ENCODE data around the gene GPX4. TPM values are rescaled to one million over a fixed set of nuclear protein-coding genes. Genes with fewer than 3 reads are reported as not detected.
"Not testable (repeated sequence)": the region's sequence is repeated elsewhere in the genome, so short reads cannot be mapped to it uniquely, and the experiment has no call there.

GPX4 gene
- total RNA-seq, 1 experiment from 2014 or later: 620 TPM

DNA sequence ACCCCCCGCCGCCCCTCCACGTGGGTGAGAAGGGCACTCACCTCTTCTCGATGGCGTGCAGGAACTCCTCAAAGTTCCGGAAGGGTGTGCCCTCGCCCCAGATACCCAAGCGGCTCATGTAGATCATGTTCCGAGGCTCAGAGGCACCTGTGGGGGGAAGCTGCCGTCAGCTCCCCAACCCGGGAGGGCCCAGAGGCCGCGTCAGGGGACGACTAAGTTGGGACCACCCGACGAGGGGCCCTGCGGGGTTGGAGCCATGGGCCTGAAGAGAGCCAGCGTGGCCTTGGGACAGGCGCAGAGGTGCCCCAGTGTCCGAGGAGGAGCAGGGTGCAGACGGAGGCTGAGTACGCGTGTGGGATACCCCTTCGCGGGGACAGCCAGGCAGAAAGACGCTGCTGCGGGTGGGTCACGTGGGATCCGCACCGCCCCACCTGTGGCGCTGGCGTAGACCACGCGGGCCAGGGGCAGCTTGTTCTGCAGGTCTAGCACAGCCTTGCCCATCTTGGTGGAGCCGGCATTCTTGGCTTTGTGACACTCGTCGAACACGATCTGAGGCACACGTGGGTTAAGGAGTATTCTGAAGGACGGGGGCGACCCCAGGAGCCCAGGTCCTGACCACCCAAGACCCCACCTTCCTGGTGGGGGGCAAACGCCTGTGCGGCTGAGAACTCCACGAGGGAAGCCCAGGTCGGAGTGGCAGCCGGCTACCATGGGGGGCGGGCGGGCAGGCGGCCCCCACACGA lies 15.9 kb downstream of the GPX4 start:
- Histone ChIP-seq H3K4me3 (ENCODE audit: insufficient read depth, low read depth, low read length) (no peak overlapping the region), H3K27me3 (ENCODE audit: control insufficient read depth, insufficient read depth, low read length) (no peaks in the 10 kb centered on the region), H3K36me3 (replicated peaks; ENCODE audit: control insufficient read depth, insufficient read depth, low read length) (peaks cover 6% of the 10 kb centered on the region)
- no peak for DNase-seq

DNA sequence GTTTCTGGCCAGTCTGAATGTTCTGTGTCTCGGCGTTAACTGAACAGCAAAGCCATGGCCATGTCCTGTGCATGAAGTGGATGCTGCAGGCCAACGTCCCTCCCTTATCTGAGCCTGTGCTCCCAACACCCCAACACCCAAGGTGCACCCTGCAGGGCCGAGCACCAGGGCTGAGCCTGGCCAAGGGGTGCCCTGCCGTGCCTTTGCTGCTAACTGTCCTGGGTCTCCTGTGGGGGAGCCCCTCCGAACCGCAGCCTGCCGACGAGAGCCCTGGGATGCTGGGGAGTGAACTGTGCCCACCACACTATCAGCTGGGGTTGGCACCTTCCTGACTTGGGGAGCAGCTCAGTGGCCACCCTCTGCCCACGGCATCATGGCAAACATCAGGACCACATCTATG lies 17.6 kb downstream of the GPX4 start:
- DNase-seq: no peak
- Histone ChIP-seq H3K4me3 (ENCODE audit: insufficient read depth, low read depth, low read length) (no peak overlapping the region), H3K27me3 (ENCODE audit: control insufficient read depth, insufficient read depth, low read length) (no peaks in the 10 kb centered on the region), H3K36me3 (replicated peaks; ENCODE audit: control insufficient read depth, insufficient read depth, low read length) (peaks cover 6% of the 10 kb centered on the region)

DNA sequence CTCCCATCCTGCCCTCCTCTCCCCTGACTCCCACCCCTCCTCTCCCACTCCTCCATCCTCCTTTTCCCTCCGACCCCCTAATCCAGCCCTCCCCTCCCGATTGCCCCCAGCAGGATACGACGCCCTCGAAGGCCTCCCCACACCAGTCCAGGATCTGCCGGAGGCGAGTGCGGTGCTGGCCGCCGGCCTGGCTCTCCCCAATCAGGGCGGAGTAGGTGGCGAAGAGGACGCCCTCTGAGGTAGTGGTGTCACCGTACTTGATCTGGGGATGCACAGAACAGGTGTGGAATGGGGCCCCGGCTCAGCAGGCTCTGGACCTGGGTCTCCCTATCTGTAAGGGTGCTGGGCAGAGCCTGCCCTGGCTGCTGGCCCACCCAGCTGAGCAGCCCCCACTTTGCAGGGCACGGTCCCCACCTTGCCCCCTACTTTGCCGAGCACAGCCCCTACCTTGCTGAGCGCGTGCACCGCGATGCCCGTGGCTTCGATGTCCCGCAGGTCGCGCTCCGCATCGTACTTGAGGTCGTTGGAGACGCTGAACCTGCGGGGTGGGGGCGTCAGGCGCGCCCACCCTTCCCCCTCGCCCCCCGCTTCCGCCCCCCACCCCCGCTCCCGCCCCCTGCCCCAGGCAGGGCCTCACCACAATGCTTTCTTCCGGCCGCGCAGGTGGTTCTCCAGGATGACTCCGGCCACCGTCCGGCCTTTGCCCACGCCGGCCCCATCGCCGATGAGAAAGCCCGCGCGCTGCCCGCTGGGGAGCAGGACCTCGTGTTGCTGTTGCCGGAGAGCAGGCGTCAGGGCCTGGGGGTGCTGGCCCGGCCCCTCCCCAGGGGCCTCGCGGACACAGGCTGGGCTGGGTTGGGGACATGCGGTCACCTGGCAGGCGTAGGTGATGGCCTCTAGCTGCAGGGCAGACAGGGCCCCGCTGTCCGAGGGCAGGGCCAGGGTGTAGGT lies 18.5 kb downstream of the GPX4 start:
- peaks cover 6% of the 10 kb centered on the region for H3K36me3 ChIP-seq (replicated peaks; ENCODE audit: control insufficient read depth, insufficient read depth, low read length)
- H3K27me3 ChIP-seq (ENCODE audit: control insufficient read depth, insufficient read depth, low read length): no peaks in the 10 kb centered on the region
- H3K4me3 ChIP-seq (ENCODE audit: insufficient read depth, low read depth, low read length): no peak overlapping the region
- no peak for DNase-seq

DNA sequence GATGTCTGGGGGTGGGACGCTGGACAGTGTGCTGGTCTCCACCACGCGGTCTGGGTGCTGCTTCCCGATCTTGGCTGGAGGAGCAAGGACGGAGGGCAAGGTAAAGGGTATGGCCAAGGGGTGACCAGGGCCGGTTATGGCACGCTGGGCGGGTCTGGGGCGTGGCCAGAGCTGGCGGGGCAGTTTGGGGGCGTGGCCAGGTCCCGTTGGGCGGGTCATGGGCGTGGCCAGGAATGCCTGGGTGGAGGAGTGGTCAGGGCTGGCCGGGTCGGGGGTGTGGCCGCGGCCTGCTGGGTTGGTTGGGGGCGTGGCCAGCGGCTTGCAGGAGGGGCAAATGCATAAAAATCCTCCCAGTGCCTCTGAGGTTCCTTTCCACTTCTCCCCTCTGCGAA lies 19.2 kb downstream of the GPX4 start:
- H3K36me3 ChIP-seq (replicated peaks; ENCODE audit: control insufficient read depth, insufficient read depth, low read length): peaks cover 6% of the 10 kb centered on the region
- peak; percentile 100 for DNase-seq
- H3K4me3 ChIP-seq (ENCODE audit: insufficient read depth, low read depth, low read length): no peak overlapping the region
- no peaks in the 10 kb centered on the region for H3K27me3 ChIP-seq (ENCODE audit: control insufficient read depth, insufficient read depth, low read length)

DNA sequence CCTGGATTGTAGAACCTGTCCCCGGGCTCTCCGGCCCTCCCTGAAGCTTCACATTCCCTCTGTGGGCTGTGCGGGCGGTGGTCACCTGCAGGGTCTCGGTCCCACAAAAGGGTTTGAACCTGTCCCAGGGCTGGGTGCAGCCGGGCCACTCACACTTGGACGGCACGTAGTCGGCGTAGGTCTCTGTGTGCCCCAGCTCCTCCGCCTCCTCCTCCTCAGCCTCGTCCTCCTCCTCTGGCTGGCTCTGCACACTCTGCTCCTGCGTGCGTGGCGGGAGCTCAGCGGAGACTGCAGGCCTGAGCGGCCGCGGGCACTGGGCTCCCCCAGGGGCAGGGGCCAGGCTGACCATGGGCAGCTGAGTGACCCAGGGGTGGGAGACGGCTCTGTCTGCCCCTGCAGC lies 19.6 kb downstream of the GPX4 start:
- Histone ChIP-seq H3K36me3 (replicated peaks; ENCODE audit: control insufficient read depth, insufficient read depth, low read length) (peaks cover 6% of the 10 kb centered on the region), H3K4me3 (ENCODE audit: insufficient read depth, low read depth, low read length) (no peak overlapping the region), H3K27me3 (ENCODE audit: control insufficient read depth, insufficient read depth, low read length) (no peaks in the 10 kb centered on the region)
- DNase-seq: no peak

DNA sequence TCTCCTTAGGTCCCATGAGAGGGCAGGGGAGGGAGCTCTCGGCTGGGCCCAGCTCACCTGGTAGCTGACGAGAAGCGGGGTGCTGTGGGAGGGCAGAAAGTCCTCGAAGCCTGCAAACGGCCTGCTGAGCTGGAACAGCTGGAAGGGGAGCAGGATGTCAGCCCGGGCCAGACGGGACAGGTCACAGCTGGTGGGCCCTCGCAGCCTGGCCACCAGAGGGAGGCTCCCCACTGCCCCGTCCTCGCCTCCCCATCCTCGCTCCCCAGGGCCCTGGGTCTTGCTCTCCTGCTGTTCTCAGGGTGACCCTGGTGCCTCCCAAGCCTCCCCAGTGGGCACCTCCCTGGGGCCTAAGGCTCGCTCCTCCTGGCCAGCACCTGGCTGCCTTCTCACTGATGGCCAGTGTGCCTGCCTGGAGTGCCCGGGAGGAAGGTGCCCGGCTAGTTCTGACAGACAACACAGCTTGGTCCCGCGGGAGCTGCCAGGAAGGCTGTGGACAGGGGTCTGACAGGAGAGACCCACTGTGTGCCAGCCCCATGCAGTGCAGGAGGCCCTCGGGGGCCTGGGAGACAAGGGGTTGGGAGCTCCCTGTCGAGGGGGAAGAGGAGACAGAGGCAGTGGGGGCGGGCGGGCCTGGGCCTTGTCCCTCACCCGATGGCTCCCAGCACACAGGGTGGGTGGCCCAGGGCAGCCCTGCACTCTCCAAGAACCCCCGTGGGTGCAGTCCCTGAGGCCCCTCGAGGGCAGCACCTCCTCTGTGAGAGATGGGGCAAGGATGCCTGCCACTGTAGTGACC lies 20.3 kb downstream of the GPX4 start:
- no peak for DNase-seq
- no peak overlapping the region for H3K4me3 ChIP-seq (ENCODE audit: insufficient read depth, low read depth, low read length)
- H3K36me3 ChIP-seq (replicated peaks; ENCODE audit: control insufficient read depth, insufficient read depth, low read length): peaks cover 6% of the 10 kb centered on the region
- no peaks in the 10 kb centered on the region for H3K27me3 ChIP-seq (ENCODE audit: control insufficient read depth, insufficient read depth, low read length)

DNA sequence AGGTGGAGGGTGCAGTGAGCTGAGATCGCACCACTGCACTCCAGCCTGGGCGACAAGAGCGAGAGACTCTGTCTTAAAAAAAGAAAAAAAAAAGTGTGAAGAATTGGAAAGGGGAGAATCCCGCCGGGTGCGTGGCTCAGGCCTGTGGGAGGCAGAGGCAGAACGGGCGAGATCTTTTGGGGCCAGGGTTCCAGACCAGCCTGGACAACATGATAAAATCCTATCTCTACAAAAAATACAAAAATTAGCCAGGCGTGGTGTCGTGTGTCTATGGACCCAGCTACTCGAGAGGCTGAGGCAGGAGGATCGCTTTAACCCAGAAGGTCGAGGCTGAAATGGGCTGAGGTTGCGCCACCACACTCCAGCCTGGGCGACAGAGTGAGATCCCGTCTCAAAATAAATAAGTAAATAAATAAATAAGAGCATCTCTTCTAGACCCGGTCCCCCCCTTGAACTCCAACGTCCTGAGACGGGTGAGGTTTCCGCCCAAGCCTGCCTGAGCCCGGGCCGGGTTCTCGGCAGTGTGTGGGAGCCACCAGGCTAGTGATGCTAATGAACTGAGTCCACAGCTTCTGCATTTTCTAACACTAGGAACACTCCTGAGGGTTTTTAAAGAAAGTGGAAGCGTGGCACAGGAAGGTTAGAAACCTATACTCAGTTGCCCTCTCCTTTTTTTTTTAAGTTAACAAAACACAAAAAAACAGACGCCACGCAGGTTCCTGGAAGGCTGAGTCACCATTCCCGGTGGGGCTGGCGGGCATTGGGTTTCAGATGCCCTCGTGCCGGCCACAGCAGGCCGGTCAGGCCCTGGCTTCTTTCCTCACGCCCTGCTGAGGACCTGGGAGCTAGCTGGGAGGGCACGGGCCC lies 22.0 kb downstream of the GPX4 start:
- Histone ChIP-seq H3K27me3 (ENCODE audit: control insufficient read depth, insufficient read depth, low read length) (no peaks in the 10 kb centered on the region), H3K36me3 (replicated peaks; ENCODE audit: control insufficient read depth, insufficient read depth, low read length) (peaks cover 6% of the 10 kb centered on the region), H3K4me3 (ENCODE audit: insufficient read depth, low read depth, low read length) (no peak overlapping the region)
- DNase-seq: no peak

DNA sequence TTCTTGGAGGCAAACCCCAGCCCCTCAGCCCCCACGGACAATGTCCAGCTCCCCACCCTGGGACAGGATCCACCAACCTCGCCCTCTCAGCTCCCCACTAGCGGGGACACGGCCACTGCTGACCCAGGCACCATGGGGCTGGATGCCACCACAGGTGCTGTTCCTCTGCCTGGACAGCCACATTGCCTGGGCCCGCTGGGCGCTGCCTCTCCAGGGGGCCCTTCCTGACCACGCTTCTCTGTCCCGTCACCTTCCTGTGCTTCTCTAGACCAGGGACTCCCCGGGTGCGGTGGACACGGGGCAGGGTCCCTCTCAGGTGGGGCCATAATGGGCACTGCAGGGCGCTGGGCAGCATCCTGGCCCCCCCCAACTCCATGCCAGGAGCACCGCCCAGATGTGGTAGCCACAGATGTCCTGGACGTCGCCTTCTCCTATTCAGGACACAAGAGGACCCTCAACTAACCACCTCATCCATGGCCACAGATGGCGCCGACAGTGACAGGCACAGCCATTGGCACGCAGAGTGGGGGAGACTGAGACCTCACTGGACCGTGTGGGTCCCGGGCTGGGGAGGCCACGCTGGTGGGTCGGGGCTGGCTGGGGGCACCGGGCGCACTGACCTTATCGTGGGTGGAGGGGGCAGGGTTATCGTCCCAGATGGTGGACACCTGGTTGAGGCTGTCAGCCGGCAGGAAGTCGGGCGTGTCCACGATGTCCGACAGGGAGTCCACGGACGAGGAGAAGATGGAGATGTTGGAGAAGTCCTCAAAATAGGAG lies 23.4 kb downstream of the GPX4 start:
- DNase-seq: no peak
- H3K36me3 ChIP-seq (replicated peaks; ENCODE audit: control insufficient read depth, insufficient read depth, low read length): peaks cover under 1% of the 10 kb centered on the region; the same call in 1 of the 2 replicates
- no peak overlapping the region for H3K4me3 ChIP-seq (ENCODE audit: insufficient read depth, low read depth, low read length)
- no peaks in the 10 kb centered on the region for H3K27me3 ChIP-seq (ENCODE audit: control insufficient read depth, insufficient read depth, low read length)

DNA sequence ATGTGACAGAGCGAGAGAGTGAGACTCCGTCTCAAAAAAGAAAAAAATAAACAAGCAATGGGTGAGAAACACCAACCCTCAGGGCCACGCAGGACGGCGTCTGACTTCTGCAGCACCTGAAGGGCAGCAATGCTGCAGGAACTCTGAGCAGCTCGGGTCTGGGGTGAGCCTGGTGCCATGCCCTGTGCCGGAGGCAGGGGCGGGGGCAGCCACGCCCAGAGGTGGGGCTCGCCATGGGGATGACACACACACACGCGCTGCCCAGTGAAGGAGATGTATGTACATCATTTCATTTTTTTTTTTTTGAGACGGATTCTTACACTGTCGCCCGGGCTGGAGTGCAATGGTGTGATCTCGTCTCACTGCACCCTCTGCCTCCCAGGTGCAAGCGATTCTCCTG lies 24.3 kb downstream of the GPX4 start:
- Histone ChIP-seq H3K27me3 (ENCODE audit: control insufficient read depth, insufficient read depth, low read length) (no peaks in the 10 kb centered on the region), H3K4me3 (ENCODE audit: insufficient read depth, low read depth, low read length) (no peak overlapping the region), H3K36me3 (replicated peaks; ENCODE audit: control insufficient read depth, insufficient read depth, low read length) (no peaks in the 10 kb centered on the region; the same call in 1 of the 2 replicates)
- no peak for DNase-seq

DNA sequence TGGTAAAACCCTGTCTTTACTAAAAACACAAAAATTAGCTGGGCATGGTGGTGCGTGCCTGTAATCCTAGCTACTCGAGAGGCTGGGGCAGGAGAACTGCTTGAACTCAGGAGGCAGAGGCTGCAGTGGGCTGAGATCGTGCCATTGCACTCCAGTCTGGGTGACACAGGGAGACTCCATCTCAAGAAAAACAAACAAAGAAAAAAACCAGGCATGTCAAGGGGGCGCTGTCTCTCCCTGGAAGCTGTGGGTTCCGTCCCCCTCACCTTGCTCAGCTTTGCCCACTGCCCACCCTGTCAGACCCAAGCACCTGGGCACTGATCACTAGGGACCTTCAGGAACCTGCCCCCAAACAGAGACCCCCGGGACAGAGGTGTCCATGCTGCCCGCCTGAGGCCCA lies 25.3 kb downstream of the GPX4 start:
- not testable (repeated sequence) for H3K27me3 ChIP-seq (ENCODE audit: control insufficient read depth, insufficient read depth, low read length); H3K36me3 ChIP-seq (replicated peaks; ENCODE audit: control insufficient read depth, insufficient read depth, low read length); H3K4me3 ChIP-seq (ENCODE audit: insufficient read depth, low read depth, low read length); DNase-seq

DNA sequence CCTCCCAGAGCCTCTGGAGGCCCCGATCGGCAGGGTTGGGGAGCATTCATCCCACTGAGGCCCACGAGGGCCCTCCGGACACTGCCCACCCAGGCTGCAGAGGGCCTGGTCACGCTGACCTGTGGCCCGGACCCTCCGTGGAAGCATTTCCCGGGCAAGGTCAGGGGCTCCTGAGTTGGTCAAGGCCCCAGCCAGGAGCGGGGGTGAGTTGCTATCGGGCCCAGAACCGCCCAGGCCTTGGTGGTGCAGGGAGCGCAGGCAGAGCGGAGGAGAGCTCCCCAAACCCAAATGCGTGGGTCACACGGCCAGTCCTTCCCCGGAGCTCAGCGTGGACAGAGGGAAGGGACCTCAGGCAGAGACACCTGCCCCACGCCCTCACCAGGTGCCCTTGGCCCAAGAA lies 25.7 kb downstream of the GPX4 start:
- DNase-seq: no peak
- no peaks in the 10 kb centered on the region for H3K27me3 ChIP-seq (ENCODE audit: control insufficient read depth, insufficient read depth, low read length)
- H3K4me3 ChIP-seq (ENCODE audit: insufficient read depth, low read depth, low read length): no peak overlapping the region
- H3K36me3 ChIP-seq (replicated peaks; ENCODE audit: control insufficient read depth, insufficient read depth, low read length): no peaks in the 10 kb centered on the region; the same call in 1 of the 2 replicates

DNA sequence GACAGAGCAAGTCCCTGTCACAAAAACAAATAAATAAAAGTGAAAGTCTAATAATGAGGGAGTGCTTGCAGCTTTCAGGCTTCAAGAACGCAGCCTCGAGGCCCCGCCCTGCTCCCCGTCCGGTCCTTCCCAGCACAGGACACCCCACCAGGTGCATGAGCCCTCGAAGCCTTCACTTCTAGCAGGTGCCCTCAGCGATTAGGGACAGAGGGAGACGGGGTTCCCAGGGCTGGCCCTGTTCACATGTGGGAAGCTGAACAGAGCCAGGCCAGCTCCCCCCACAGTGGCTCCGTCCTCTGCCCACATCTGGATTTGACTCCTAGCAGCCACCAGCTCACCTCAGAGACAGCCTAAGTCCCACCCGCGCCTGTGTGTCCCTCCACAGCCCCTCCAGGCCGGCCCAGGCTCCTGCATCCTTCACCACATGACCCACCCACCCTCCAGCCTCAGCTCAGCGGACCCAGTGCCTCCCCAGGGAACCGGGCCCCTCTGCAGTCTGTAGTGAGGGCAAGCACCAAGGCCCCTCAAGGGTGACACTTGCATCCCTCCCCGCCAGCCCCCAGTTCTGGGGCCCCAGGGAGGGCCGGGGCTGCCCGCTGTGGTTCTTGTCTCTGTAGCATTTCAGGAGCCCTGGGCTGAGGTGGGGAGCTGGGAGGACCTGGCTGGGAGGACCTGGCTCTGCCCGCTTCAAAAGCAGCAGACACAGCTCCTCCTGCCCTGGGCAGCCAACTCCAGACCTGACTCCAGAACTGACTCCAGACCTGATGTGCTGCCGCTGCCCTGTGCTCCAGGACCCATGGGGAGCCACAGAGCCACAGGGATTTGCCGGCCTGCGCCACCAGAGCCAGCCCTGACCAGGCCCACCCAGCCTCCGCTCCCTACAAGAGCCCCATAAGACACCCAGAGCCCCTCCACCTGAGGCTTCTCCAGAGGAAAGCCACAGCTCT lies 27.2 kb downstream of the GPX4 start:
- DNase-seq: no peak
- Histone ChIP-seq H3K4me3 (ENCODE audit: insufficient read depth, low read depth, low read length) (no peak overlapping the region), H3K27me3 (ENCODE audit: control insufficient read depth, insufficient read depth, low read length) (no peaks in the 10 kb centered on the region), H3K36me3 (replicated peaks; ENCODE audit: control insufficient read depth, insufficient read depth, low read length) (no peaks in the 10 kb centered on the region)
